GM23338 (cell line): ENCODE data around the gene NTM. TPM values are rescaled to one million over a fixed set of nuclear protein-coding genes. Genes with fewer than 3 reads are reported as not detected.

ENCODE experiments used
- ATAC-seq: fragments of 200-7000 bp; cut with Tn5 transposase; 3 replicates; pipeline ENCODE4 v1.9.1; 2020
- DNase-seq: peaks from one replicate; pipeline ENCODE4 v3.0.0-alpha.2; 2015; ENCODE audit warnings: low spot score
- H2AFZ ChIP-seq: fragments of 200-600 bp; sonication (generic); 2 replicates; pipeline ENCODE4 v1.8.0; 2016; ENCODE audit warnings: antibody characterized with exemption, mild to moderate bottlenecking, moderate library complexity
- H3F3A ChIP-seq: fragments of 200-600 bp; sonication (generic); replicated peaks from 2 replicates; pipeline ENCODE4 v1.8.0; 2017; ENCODE audit warnings: antibody characterized with exemption, mixed run types, low read depth
- H3K27ac ChIP-seq: fragments of 200-600 bp; sonication (generic); 2 replicates; pipeline ENCODE4 v1.6.1; 2016; ENCODE audit warnings: low read depth
- H3K27me3 ChIP-seq: fragments of 200-600 bp; sonication (generic); 2 replicates; pipeline ENCODE4 v1.8.0; 2016; ENCODE audit warnings: mild to moderate bottlenecking, mixed run types, moderate library complexity; ENCODE audit not compliant: insufficient read depth
- H3K36me3 ChIP-seq: fragments of 200-600 bp; sonication (generic); 2 replicates; pipeline ENCODE4 v1.8.0; 2016; ENCODE audit warnings: mild to moderate bottlenecking; ENCODE audit not compliant: insufficient read depth
- H3K4me1 ChIP-seq: fragments of 200-600 bp; sonication (generic); 2 replicates; pipeline ENCODE4 v1.8.0; 2016; ENCODE audit warnings: mild to moderate bottlenecking, moderate library complexity; ENCODE audit not compliant: insufficient read depth
- H3K4me2 ChIP-seq: fragments of 200-600 bp; sonication (generic); 2 replicates; pipeline ENCODE4 v1.7.1; 2017; ENCODE audit warnings: mixed run types
- H3K4me3 ChIP-seq: fragments of 200-600 bp; sonication (generic); 2 replicates; pipeline ENCODE4 v1.6.1; 2016; ENCODE audit warnings: mixed run types
- H3K79me2 ChIP-seq: fragments of 200-600 bp; sonication (generic); replicated peaks from 2 replicates; pipeline ENCODE4 v1.8.0; 2017; ENCODE audit warnings: mild to moderate bottlenecking; ENCODE audit not compliant: insufficient read depth
- H3K9me2 ChIP-seq: fragments of 200-600 bp; sonication (generic); 2 replicates; pipeline ENCODE4 v1.8.0; 2017; ENCODE audit not compliant: insufficient read depth
- H4K20me1 ChIP-seq: fragments of 200-600 bp; sonication (generic); replicated peaks from 2 replicates; pipeline ENCODE4 v1.8.0; 2017; ENCODE audit warnings: mild to moderate bottlenecking; ENCODE audit not compliant: insufficient read depth
- H3K27ac Mint-ChIP-seq: 2 replicates; pipeline ENCODE4 v1.8.0; 2020; ENCODE audit warnings: inconsistent platforms, mild to moderate bottlenecking, moderate library complexity, mixed read lengths
- H3K27me3 Mint-ChIP-seq: 3 replicates; pipeline ENCODE4 v1.8.0; 2022; ENCODE audit warnings: low read depth, mild to moderate bottlenecking, moderate library complexity, mixed read lengths, inconsistent platforms; ENCODE audit not compliant: insufficient read depth, poor library complexity
- H3K36me3 Mint-ChIP-seq: 3 replicates; pipeline ENCODE4 v1.8.0; 2021; ENCODE audit warnings: low read depth, mild to moderate bottlenecking, inconsistent platforms, moderate library complexity, mixed read lengths
- H3K4me1 Mint-ChIP-seq: 3 replicates; pipeline ENCODE4 v1.8.0; 2020; ENCODE audit warnings: mild to moderate bottlenecking, inconsistent platforms, mixed read lengths
- H3K4me3 Mint-ChIP-seq: 3 replicates; pipeline ENCODE4 v1.8.0; 2021; ENCODE audit warnings: moderate library complexity, mild to moderate bottlenecking, inconsistent platforms, mixed read lengths
- H3K9me3 Mint-ChIP-seq: 3 replicates; pipeline ENCODE4 v1.8.0; 2020; ENCODE audit warnings: moderate library complexity, mild to moderate bottlenecking, inconsistent platforms, mixed read lengths
- CREB1 ChIP-seq: fragments of 250-450 bp; sonication (Bioruptor Pico); IDR thresholded peaks from 2 replicates; pipeline ENCODE4 v1.5.0; 2020; ENCODE audit warnings: low read depth, mild to moderate bottlenecking, moderate library complexity
- EZH2 ChIP-seq: fragments of 200-600 bp; sonication (generic); IDR thresholded peaks from one replicate; pipeline ENCODE4 v1.8.0; 2017; ENCODE audit warnings: antibody characterized with exemption, mild to moderate bottlenecking, low read depth; ENCODE audit not compliant: unreplicated experiment
- EZH2phosphoT487 ChIP-seq: fragments of 200-600 bp; sonication (generic); IDR thresholded peaks from one replicate; pipeline ENCODE4 v1.8.1; 2018; ENCODE audit warnings: antibody characterized with exemption; ENCODE audit not compliant: unreplicated experiment
- JUNB ChIP-seq: IDR thresholded peaks from one replicate; pipeline ENCODE4 v1.6.1; 2016; ENCODE audit warnings: antibody characterized with exemption; ENCODE audit not compliant: unreplicated experiment
- STAT1 ChIP-seq: IDR thresholded peaks from one replicate; pipeline ENCODE4 v1.6.1; 2016; ENCODE audit warnings: antibody characterized with exemption; ENCODE audit not compliant: unreplicated experiment
- ZNF114 ChIP-seq: fragments of 250-450 bp; sonication (Bioruptor Pico); IDR thresholded peaks from 2 replicates; pipeline ENCODE4 v1.5.0; 2020; ENCODE audit warnings: mild to moderate bottlenecking, moderate library complexity
- ZNF331 ChIP-seq: fragments of 250-450 bp; sonication (Bioruptor Pico); IDR thresholded peaks from 2 replicates; pipeline ENCODE4 v1.5.0; 2020; ENCODE audit warnings: low read depth, mild to moderate bottlenecking, moderate library complexity
- ZNF462 ChIP-seq: fragments of 250-450 bp; sonication (Bioruptor Pico); IDR thresholded peaks from 2 replicates; pipeline ENCODE4 v1.5.0; 2020; ENCODE audit warnings: mild to moderate bottlenecking, moderate library complexity
- polyA plus RNA-seq: library from polyadenylated mRNA; unstranded; fragments of >200 nt; fragmentation: Nextera tagmentation; extraction: Ambion mirVana; gene quantifications from 2 replicates; pipeline ENCODE4 v1.2.1, GENCODE V29; 2016
- total RNA-seq: library from RNA; depleted of rRNA; stranded (reverse); fragments of >200 nt; shearing (Covaris generic); gene quantifications from 2 replicates; pipeline ENCODE4 v1.2.3, GENCODE V29; 2014
- TF ChIP-seq, protein P1 (sequence below), 2 experiments: fragments of 200-600 bp in 1 of 2; sonication (generic) in 1 of 2; conservative IDR thresholded peaks; 2 replicates each; pipeline versions ENCODE4 v1.5.1 to v1.6.1; 2016 to 2017; ENCODE audit warnings: antibody characterized with exemption in 2 of 2, low read depth in 2 of 2, mild to moderate bottlenecking in 2 of 2, moderate library complexity in 1 of 2

NTM gene
- total and polyA plus RNA-seq, 2 experiments from 2014 or later: 10.6 to 14.6 TPM

- no peaks in the 10 kb centered on the region for H3K9me2 ChIP-seq
- H3K4me1 ChIP-seq: no peaks in the 10 kb centered on the region; the same call in 1 of the 2 replicates
- TF ChIP-seq, protein P1, sequence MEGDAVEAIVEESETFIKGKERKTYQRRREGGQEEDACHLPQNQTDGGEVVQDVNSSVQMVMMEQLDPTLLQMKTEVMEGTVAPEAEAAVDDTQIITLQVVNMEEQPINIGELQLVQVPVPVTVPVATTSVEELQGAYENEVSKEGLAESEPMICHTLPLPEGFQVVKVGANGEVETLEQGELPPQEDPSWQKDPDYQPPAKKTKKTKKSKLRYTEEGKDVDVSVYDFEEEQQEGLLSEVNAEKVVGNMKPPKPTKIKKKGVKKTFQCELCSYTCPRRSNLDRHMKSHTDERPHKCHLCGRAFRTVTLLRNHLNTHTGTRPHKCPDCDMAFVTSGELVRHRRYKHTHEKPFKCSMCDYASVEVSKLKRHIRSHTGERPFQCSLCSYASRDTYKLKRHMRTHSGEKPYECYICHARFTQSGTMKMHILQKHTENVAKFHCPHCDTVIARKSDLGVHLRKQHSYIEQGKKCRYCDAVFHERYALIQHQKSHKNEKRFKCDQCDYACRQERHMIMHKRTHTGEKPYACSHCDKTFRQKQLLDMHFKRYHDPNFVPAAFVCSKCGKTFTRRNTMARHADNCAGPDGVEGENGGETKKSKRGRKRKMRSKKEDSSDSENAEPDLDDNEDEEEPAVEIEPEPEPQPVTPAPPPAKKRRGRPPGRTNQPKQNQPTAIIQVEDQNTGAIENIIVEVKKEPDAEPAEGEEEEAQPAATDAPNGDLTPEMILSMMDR (conservative IDR thresholded peaks at IDR 0.05; ENCODE audit: low read depth in 2 of 2): peak; percentile 85 to 86
- TF ChIP-seq CREB1 (CRISPR knock-in tag): no peak
- peaks cover 4% of the 10 kb centered on the region; the same call in 1 of the 3 replicates for H3K9me3 Mint-ChIP-seq
- no peaks in the 10 kb centered on the region for H4K20me1 ChIP-seq
- H3K27ac Mint-ChIP-seq: no peak overlapping the region
- H3F3A ChIP-seq: no peaks in the 10 kb centered on the region
- H3K36me3 ChIP-seq: 0 out of 2 replicates have a peak, but pooled peaks cover 3% of the 10 kb centered on the region
- H3K79me2 ChIP-seq: no peaks in the 10 kb centered on the region
- H3K4me3 Mint-ChIP-seq: no peak overlapping the region
- ATAC-seq (peak; percentile 92), DNase-seq (peak; percentile 84)
- peaks cover 4% of the 10 kb centered on the region for H3K27me3 Mint-ChIP-seq
- no peak overlapping the region for H3K27ac ChIP-seq
- no peak overlapping the region for H2AFZ ChIP-seq
- H3K4me3 ChIP-seq: no peak overlapping the region
- peaks cover 13% of the 10 kb centered on the region for H3K4me1 Mint-ChIP-seq
- H3K27me3 ChIP-seq: no peaks in the 10 kb centered on the region
- H3K36me3 Mint-ChIP-seq: no peaks in the 10 kb centered on the region
- H3K4me2 ChIP-seq: 0 out of 2 replicates have a peak overlapping the region, but pooled peaks have one; percentile 7
Measured at GRCh38 chr11:131748151-131749050, 378.0 kb downstream of the NTM start.

GRCh38 chr11:131749101-131749500, 378.7 kb downstream of the NTM start:
- H3K4me3 Mint-ChIP-seq: no peak overlapping the region
- no peak overlapping the region for H3K27ac Mint-ChIP-seq
- ATAC-seq (no peak), DNase-seq (no peak)
- H3K4me2 ChIP-seq: no peak overlapping the region
- H2AFZ ChIP-seq: no peak overlapping the region
- H3K4me1 Mint-ChIP-seq: peaks cover 13% of the 10 kb centered on the region
- no peak overlapping the region for H3K27ac ChIP-seq
- H3K4me3 ChIP-seq: no peak overlapping the region
- no peaks in the 10 kb centered on the region for H3K36me3 Mint-ChIP-seq
- H3K27me3 ChIP-seq: no peaks in the 10 kb centered on the region
- peaks cover 7% of the 10 kb centered on the region; the same call in 2 of the 3 replicates for H3K9me3 Mint-ChIP-seq
- no peaks in the 10 kb centered on the region for H3K9me2 ChIP-seq
- H3F3A ChIP-seq: no peaks in the 10 kb centered on the region
- H3K36me3 ChIP-seq: 0 out of 2 replicates have a peak, but pooled peaks cover 3% of the 10 kb centered on the region
- H3K79me2 ChIP-seq: no peaks in the 10 kb centered on the region
- H4K20me1 ChIP-seq: no peaks in the 10 kb centered on the region
- H3K27me3 Mint-ChIP-seq: peaks cover 4% of the 10 kb centered on the region
- no peaks in the 10 kb centered on the region; the same call in 1 of the 2 replicates for H3K4me1 ChIP-seq
- no peak for TF ChIP-seq ZNF462 (CRISPR knock-in tag)
- TF ChIP-seq JUNB: no peak
- no peak for TF ChIP-seq EZH2
- TF ChIP-seq ZNF114 (CRISPR knock-in tag): no peak
- TF ChIP-seq EZH2phosphoT487: no peak
- TF ChIP-seq, protein P1 (conservative IDR thresholded peaks at IDR 0.05; ENCODE audit: low read depth in 2 of 2): no peak
- no peak for TF ChIP-seq STAT1
- no peak for TF ChIP-seq ZNF331 (CRISPR knock-in tag)
